ENCODE data around the gene KRT6C.
"Not testable (repeated sequence)": the region's sequence is repeated elsewhere in the genome, so short reads cannot be mapped to it uniquely, and the experiment has no call there.

Gene KRT6C

DNA sequence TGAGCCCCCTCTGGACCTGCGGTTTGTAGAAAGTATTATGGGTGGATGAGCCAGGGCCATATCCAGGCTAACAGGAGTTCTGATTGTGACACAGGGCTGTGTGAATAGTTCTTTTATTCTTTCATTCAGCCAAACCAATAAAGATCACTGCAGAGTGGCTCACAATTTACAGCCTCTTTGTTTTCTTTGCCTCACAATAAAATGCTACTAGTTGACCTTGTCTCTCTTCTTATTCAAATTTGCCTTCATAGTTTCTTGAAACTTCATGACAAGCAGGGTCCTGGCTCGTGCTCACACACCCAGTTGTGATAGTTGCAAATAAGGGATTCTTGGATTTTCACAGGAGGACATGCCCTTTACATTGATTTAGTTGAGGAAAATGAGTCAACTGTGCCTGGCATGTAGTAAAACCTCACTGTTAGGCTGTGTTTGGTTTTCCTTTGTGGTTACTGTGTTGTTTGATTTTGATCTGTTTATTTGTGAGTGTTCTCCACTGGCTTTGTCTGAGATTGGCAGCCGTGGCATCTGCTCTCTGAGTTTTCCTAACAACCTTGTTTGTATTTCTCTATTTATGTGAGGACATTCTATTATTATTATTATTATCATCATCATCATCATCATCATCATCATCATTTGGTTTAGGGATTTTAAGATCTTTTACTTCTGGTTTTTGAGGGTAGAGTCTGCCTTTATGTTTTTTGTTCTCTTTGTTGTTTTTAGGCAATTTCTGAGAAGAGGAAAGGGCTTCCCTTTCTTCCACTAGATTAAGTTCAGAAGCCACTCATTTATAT is 19.0 kb downstream of the KRT6C start:
- DNase-seq: no peak

- DNase-seq: no peak
Measured at GRCh38 chr12:52452101-52452500, 21.5 kb downstream of the KRT6C start, which contains the start of gene KRT6B. TSS of gene KRT6B (minus strand) at chr12:52452146. CDS start at chr12:52452078, 68 bp downstream.

DNA sequence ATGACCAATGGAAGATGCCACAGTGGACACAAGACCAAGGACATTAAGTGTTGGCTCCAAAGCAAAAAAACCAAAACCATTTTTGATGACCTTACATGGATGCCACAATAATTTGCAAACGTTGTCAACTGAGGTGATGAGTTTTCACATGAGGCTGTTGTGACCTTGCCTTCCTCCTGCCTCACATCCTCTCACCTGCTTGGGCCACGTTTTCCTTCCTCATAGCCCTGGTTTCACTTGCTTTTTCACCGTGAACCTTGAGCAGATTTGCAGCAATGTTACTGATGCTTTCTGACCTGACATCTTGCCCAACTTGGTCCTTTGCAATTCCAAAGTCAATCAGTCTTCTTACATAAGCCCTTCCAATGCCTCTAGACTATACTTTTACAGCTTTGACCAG is 25.4 kb downstream of the KRT6C start:
- DNase-seq: no peak

GRCh38 chr12:52447196-52447595 is 26.4 kb downstream of the KRT6C start:
- DNase-seq: not testable (repeated sequence)

DNA sequence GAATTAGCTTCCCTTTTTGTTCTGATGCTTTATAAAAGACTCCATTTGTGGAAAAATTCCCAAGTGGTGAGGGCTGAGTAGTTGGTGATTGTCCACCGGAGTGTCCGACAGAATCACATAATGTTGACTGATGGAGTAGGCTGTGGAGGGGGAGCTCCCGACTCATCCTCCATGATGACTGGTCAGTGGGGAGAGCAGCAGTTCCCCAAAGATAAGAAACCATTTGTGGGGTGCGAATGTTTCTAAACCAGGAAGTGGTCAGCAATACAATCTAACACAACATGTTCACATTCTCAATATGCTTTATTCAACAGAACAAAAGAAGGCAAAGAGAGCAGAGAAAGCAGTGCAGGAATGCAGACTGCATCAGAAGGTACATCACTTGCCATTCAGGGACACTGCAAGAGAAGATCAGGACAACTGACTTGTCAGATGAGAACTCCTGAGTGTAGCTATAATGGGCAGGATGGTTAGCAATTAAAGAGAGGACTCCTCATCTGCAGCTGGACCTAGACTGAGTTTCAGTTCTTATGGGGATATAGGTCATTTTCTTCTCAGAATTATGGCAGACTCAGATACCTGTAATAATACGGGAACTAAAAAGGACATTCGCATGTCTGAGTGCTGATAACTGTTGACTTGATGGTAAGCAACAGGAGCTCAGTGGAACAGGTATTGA is 27.1 kb downstream of the KRT6C start:
- DNase-seq: no peak

DNA sequence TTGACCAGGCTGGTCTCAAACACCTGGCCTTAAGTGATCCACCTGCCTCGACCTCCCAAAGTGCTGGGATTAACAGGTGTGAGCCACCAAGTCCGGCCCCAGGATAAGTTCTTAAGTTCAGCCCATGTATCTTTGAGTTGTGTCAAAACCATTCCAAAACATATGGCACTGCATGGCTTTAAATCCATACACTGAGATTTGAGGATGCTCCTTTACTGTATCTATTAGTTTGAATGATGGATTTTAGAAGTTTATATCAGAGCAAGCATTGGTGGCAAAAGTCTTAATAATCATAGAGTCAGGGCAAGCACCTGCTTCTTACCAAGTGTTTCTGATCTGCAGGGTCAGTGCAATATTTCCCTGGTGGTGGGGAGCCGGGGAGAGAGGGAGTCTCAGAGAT is 27.7 kb downstream of the KRT6C start:
- no peak for DNase-seq

- DNase-seq: no peak
Measured at GRCh38 chr12:52444647-52445595, 28.7 kb downstream of the KRT6C start.

- DNase-seq: no peak
Measured at GRCh38 chr12:52443966-52444365, 29.6 kb downstream of the KRT6C start.

DNA sequence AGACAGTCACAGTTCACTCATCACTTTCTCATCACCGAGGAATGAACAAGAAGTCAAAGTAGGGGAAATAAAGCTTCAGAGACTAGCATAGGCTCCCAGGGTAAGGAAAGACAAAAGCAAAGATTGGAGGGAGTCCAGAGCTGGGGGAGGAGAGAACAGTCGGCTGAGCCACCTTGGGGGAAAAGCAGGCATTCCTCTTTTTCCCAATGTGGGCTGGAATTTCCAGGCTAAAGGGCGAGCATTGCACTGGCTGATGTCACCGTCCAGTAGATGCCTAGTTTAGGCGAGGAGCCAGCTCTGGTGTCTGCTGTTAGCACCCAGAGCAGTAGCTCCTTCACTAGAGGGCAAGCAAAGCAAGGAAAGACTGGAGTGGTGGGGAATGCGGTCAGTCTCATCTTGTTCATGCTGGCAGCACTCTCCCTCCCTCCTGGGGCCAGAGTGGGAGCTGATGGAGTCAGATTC is 31.0 kb downstream of the KRT6C start:
- DNase-seq: no peak

DNA sequence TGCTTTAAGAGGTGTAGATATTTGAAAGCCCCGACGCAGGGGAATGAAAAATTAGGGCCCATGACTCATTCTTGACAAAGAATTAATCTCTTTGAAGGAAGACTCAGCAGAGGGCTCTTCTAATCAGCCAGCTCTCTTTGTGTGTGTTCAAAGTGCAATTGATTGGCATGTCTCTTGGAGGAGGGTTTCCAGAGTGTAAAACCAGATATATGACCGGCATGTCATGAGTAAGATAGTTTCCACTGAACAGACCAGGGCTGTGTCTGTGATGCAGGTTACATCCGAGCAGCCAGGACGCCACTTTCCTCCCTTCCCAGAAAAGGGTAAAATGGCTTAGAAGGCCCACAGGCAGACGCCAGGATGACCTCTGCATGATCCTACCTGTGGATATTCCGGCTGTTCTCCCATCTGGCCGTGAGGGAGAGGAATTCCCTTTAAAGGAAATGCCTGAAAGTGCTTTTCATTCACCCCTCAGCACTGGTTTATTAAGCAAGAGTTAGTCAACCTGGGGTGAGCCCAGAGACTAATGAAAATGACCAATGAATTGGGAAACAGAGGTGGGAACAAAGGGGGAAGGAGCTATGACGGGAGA is 32.2 kb downstream of the KRT6C start:
- no peak for DNase-seq

- DNase-seq: no peak
Measured at GRCh38 chr12:52440821-52441319, 32.7 kb downstream of the KRT6C start.

- DNase-seq: no peak
Measured at GRCh38 chr12:52439845-52440244, 33.8 kb downstream of the KRT6C start.

- DNase-seq: no peak
Measured at GRCh38 chr12:52439420-52439819, 34.2 kb downstream of the KRT6C start.

- no peak for DNase-seq
Measured at GRCh38 chr12:52438305-52439301, 35.0 kb downstream of the KRT6C start.

DNA sequence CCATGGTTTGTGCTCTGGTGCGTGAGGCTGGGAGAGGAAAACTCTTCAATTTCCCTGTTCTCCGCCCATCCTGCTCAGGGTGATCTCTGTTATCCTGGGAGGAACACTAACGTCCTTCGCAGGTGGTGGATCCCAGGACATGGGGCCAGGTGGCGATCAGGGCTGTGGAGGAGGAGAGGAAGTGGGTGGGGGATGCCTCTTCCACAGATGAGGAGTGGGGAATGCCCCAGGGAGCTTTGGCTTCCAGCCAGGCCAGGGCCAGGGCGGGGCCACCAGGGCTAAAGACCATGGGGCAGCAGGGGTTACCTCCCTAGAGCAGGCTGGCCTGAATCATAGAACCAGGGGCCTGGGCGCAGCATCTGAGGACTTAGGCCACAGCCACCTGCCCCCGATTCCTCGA is 36.1 kb downstream of the KRT6C start:
- no peak for DNase-seq

- DNase-seq: no peak
Measured at GRCh38 chr12:52436828-52437474, 36.7 kb downstream of the KRT6C start.

- DNase-seq: no peak
Measured at GRCh38 chr12:52436000-52436827, 37.4 kb downstream of the KRT6C start.

DNA sequence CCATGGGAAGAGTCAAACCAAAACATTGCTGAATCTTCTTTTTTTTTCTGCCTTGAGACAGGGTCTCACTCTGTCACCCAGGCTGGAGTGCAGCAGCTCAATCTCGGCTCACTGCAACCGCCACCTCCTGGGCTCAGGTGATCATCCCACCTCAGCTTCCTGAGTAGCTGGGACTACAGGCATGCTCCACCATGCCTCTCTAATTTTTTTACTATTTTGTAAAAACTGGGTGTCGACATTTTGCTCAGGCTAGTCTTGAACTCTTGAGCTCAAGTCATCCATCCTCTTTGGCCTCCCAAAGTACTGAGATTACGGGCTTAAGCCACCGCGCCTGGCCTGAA is 38.0 kb downstream of the KRT6C start:
- no peak for DNase-seq

- DNase-seq: no peak
Measured at GRCh38 chr12:52434760-52435530, 38.7 kb downstream of the KRT6C start.

Data from activated CD4-positive, alpha-beta T cell treated with anti-CD3 and anti-CD28 coated beads for 48 hours (primary cell).